Measurements from ENCODE around the gene NFIB. TPM values are rescaled to one million over a fixed set of nuclear protein-coding genes. Genes with fewer than 3 reads are reported as not detected.

The NFIB gene
- total and polyA plus RNA-seq, 2 donors (not counting 3 experiments of a cell fraction or from before 2014, with no cell fraction given), result 26.4 to 174 TPM

GRCh38 chr9:14063756-14064155, 250.2 kb downstream of the NFIB start:
- ChIA-PET POLR2A (no interaction called here), CTCF (interaction anchor here (0.8 kb wide), 1 partner anchor 12 kb away, joined by 3 read pairs; no protein-coding TSS in a partner anchor)
- H4K20me1 ChIP-seq (replicated peaks; ENCODE audit: control insufficient read depth, extremely low read depth, insufficient read depth, low read length), result no peaks in the 10 kb centered on the region
- intact Hi-C loops (cut with micrococcal nuclease) (no loop called here), dilution Hi-C loops (cut with MboI; ENCODE audit: extremely low pct_ligation_motif_present, low sequenced_read_pairs) (no loop called here)
- H3K79me2 ChIP-seq (ENCODE audit: control insufficient read depth, insufficient read depth, low read length), result no peaks in the 10 kb centered on the region
- H3K4me2 ChIP-seq (ENCODE audit: insufficient read depth, low read length), result no peak overlapping the region
- DNase-seq (ENCODE audit: low read depth, low spot score), result no peak
- H3K36me3 ChIP-seq (ENCODE audit: control insufficient read depth in 2 of 2, extremely low read depth in 1 of 2, insufficient read depth in 2 of 2, low read length in 2 of 2), result no peaks in the 10 kb centered on the region
- H3K4me1 ChIP-seq (ENCODE audit: control insufficient read depth, extremely low read depth, insufficient read depth, low read length), result no peaks in the 10 kb centered on the region
- no TSS peak for BruUV-seq (replicated peaks)
- H3K9me1 ChIP-seq (replicated peaks; ENCODE audit: control insufficient read depth, extremely low read depth, insufficient read depth, low read length), result no peaks in the 10 kb centered on the region
- H2AFZ ChIP-seq (ENCODE audit: low read depth, low read length), result no peak overlapping the region
- H3K4me3 ChIP-seq (replicated peaks in 1 of 3; ENCODE audit: insufficient read depth in 1 of 3, low read depth in 1 of 3, low read length in 3 of 3), result no peak overlapping the region
- TF ChIP-seq JUN (IDR thresholded peaks at IDR 0.05; ENCODE audit: borderline replicate concordance, insufficient read depth, insufficient read length, low read depth) (no peak), FOS (IDR thresholded peaks at IDR 0.05; ENCODE audit: borderline replicate concordance, insufficient read depth, low read length) (no peak), GATA2 (IDR thresholded peaks at IDR 0.05; ENCODE audit: insufficient read depth, insufficient read length, low read depth, low read length) (no peak), MYC (IDR thresholded peaks at IDR 0.05; ENCODE audit: low read depth, low read length) (no peak), POLR2A (IDR thresholded peaks at IDR 0.05; ENCODE audit: low read depth, low read length) (no peak), POLR2AphosphoS5 (IDR thresholded peaks at IDR 0.05; ENCODE audit: insufficient read depth, low read depth, low read length) (no peak), EZH2 (IDR thresholded peaks at IDR 0.05; ENCODE audit: borderline replicate concordance, low read depth, low read length, severe bottlenecking) (no peak), CTCF (IDR thresholded peaks at IDR 0.05; ENCODE audit: extremely low read depth in 1 of 2, insufficient read depth in 1 of 2, low read depth in 1 of 2, low read length in 2 of 2) (no peak), MAX (IDR thresholded peaks at IDR 0.05; ENCODE audit: insufficient read depth, insufficient read length) (no peak)
- no peaks in the 10 kb centered on the region for H3K9me3 ChIP-seq (replicated peaks; ENCODE audit: control insufficient read depth, insufficient read depth, low read length)
- H3K27me3 ChIP-seq (ENCODE audit: control insufficient read depth in 2 of 2, insufficient read depth in 2 of 2, low read length in 2 of 2), result no peaks in the 10 kb centered on the region
- no peak overlapping the region for H3K9ac ChIP-seq (replicated peaks; ENCODE audit: extremely low read depth, insufficient read depth, low read length)
- no peak for FAIRE-seq
- no peak overlapping the region for H3K27ac ChIP-seq (ENCODE audit: insufficient read depth, low read depth, low read length)

All from endothelial cell of umbilical vein (primary cell).